ENCODE results near the gene PI4K2A. TPM values are rescaled to one million over a fixed set of nuclear protein-coding genes. Genes with fewer than 3 reads are reported as not detected.
A peak's percentile ranks its signal among the peaks of the same experiment; 100 is the strongest.

PI4K2A gene
- total RNA-seq, result 10 to 100 TPM; 11.2 to 13.7 (median 11.7) TPM
- long read RNA-seq, donor 1, full-length matches to known transcripts, result 9 of 20 reads
- long read RNA-seq, donor 1, partial matches to known transcripts, result 10 of 20 reads
- long read RNA-seq, donor 1, other reads (novel, unspliced or antisense), result 1 of 20 reads
- long read RNA-seq, donor 2, result 0 reads

GRCh38 chr10:97640174-97640867 is at the start of gene PI4K2A:
PI4K2A (plus strand) TSS chr10:97640671; CDS start chr10:97640743, 72 bp downstream.
- Histone ChIP-seq H3K9me3 (no peaks in the 10 kb centered on the region), H3K36me3 (ENCODE audit: low read depth) (no peaks in the 10 kb centered on the region), H3K4me3 (peak within 1 kb of the TSS; percentile 77), H3K4me1 (ENCODE audit: low read depth) (peaks cover 10% of the 10 kb centered on the region)
- intact Hi-C loops (cut with DNase I, micrococcal nuclease), result no loop called here
- peak; percentile 99 for DNase-seq
- no peak for TF ChIP-seq CTCF (IDR thresholded peaks at IDR 0.05)
- peak; percentile 99 for ATAC-seq

GRCh38 chr10:97590748-97591495 is 49.5 kb upstream of the PI4K2A start:
- intact Hi-C loops (cut with DNase I, micrococcal nuclease), result no loop called here
- H3K4me1 ChIP-seq (ENCODE audit: low read depth), result no peaks in the 10 kb centered on the region

GRCh38 chr10:97593421-97593820 is 47.0 kb upstream of the PI4K2A start:
- no peak for ATAC-seq
- TF ChIP-seq CTCF (IDR thresholded peaks at IDR 0.05), result no peak
- intact Hi-C loops (cut with DNase I, micrococcal nuclease), result no loop called here

More at GRCh38 chr10:97590748-97591495, 49.5 kb upstream of the PI4K2A start:
- ATAC-seq (no peak), DNase-seq (no peak)
- no peak for TF ChIP-seq CTCF (IDR thresholded peaks at IDR 0.05)
- H3K36me3 ChIP-seq (ENCODE audit: low read depth), result no peaks in the 10 kb centered on the region
- no peak overlapping the region for H3K4me3 ChIP-seq
- no peaks in the 10 kb centered on the region for H3K9me3 ChIP-seq

GRCh38 chr10:97596101-97597082 is 44.1 kb upstream of the PI4K2A start:
- ATAC-seq (peak; percentile 35), DNase-seq (no peak)
- no peak for TF ChIP-seq CTCF (IDR thresholded peaks at IDR 0.05)
- intact Hi-C loops (cut with DNase I, micrococcal nuclease), result no loop called here
- Histone ChIP-seq H3K4me3 (no peak overlapping the region), H3K9me3 (no peaks in the 10 kb centered on the region), H3K36me3 (ENCODE audit: low read depth) (no peaks in the 10 kb centered on the region), H3K4me1 (ENCODE audit: low read depth) (no peaks in the 10 kb centered on the region)

More at GRCh38 chr10:97593421-97593820, 47.0 kb upstream of the PI4K2A start:
- no peaks in the 10 kb centered on the region for H3K9me3 ChIP-seq
- no peaks in the 10 kb centered on the region for H3K36me3 ChIP-seq (ENCODE audit: low read depth)
- no peak for DNase-seq
- H3K4me1 ChIP-seq (ENCODE audit: low read depth), result no peaks in the 10 kb centered on the region
- no peak overlapping the region for H3K4me3 ChIP-seq

- intact Hi-C loops (cut with DNase I, micrococcal nuclease), result no loop called here
- DNase-seq, result no peak
- Histone ChIP-seq H3K9me3 (no peaks in the 10 kb centered on the region), H3K4me3 (no peak overlapping the region), H3K4me1 (ENCODE audit: low read depth) (no peaks in the 10 kb centered on the region), H3K36me3 (ENCODE audit: low read depth) (no peaks in the 10 kb centered on the region)
- ATAC-seq, result no peak
- TF ChIP-seq CTCF (IDR thresholded peaks at IDR 0.05), result no peak
Observed at GRCh38 chr10:97597778-97598177, 42.7 kb upstream of the PI4K2A start.

All from mucosa of descending colon (tissue), 3 donors.